AG10803 (cell line): ENCODE data around the gene GRB10.

Source experiments
- DNase-seq: peaks from one replicate; pipeline ENCODE4 v3.0.0; 2010; ENCODE audit warnings: low read depth
- H3K4me3 ChIP-seq: 2 replicates; pipeline ENCODE4 v1.5.1; 2011; ENCODE audit warnings: mild to moderate bottlenecking, low read length, control low read depth
- CTCF ChIP-seq: conservative IDR thresholded peaks from 2 replicates; pipeline ENCODE4 v1.5.1; 2011; ENCODE audit warnings: mild to moderate bottlenecking, low read length, control low read depth, inconsistent platforms

The GRB10 gene

GRCh38 chr7:50757703-50758390 is 24.8 kb downstream of the GRB10 start:
- TF ChIP-seq CTCF = no peak
- no peak overlapping the region for H3K4me3 ChIP-seq
- no peak for DNase-seq

- DNase-seq = no peak
- no peak overlapping the region for H3K4me3 ChIP-seq
- no peak for TF ChIP-seq CTCF
These were observed 26.5 kb downstream of the GRB10 start for GRCh38 chr7:50756180-50756579.

- no peak for TF ChIP-seq CTCF
- no peak for DNase-seq
- no peak overlapping the region for H3K4me3 ChIP-seq
These were observed 28.0 kb downstream of the GRB10 start for GRCh38 chr7:50754684-50755083.

- TF ChIP-seq CTCF = no peak
- no peak overlapping the region for H3K4me3 ChIP-seq
These were observed 28.5 kb downstream of the GRB10 start for GRCh38 chr7:50754241-50754640.

GRCh38 chr7:50752422-50752821 is 30.3 kb downstream of the GRB10 start:
- no peak for TF ChIP-seq CTCF
- no peak for DNase-seq
- H3K4me3 ChIP-seq = no peak overlapping the region

More at GRCh38 chr7:50754241-50754640, 28.5 kb downstream of the GRB10 start:
- no peak for DNase-seq

GRCh38 chr7:50751146-50751545 is 31.6 kb downstream of the GRB10 start:
- no peak overlapping the region for H3K4me3 ChIP-seq
- no peak for DNase-seq
- no peak for TF ChIP-seq CTCF

GRCh38 chr7:50749896-50750295 is 32.8 kb downstream of the GRB10 start:
- H3K4me3 ChIP-seq = no peak overlapping the region
- no peak for TF ChIP-seq CTCF
- DNase-seq = no peak
